H1 (cell line): ENCODE measurements around the gene ZNF486. TPM values are rescaled to one million over a fixed set of nuclear protein-coding genes. Genes with fewer than 3 reads are reported as not detected.
"Not testable (repeated sequence)": the region's sequence is repeated elsewhere in the genome, so short reads cannot be mapped to it uniquely, and the experiment has no call there.

Experiments
- CTCF ChIA-PET: fragments of 300-600 bp; sonication (Branson Sonifier 250); formaldehyde crosslinking; loops from one replicate; lab custom pipeline; 2021; ENCODE audit not compliant: partially characterized antibody; lab: Charles Lee
- POLR2A ChIA-PET: fragments of 300-600 bp; sonication (Branson Sonifier 250); formaldehyde crosslinking; loops from one replicate; lab custom pipeline; 2021; ENCODE audit warnings: inconsistent platforms; ENCODE audit not compliant: partially characterized antibody; lab: Charles Lee
- DNase-seq, 2 experiments: peaks; one replicate each; pipeline versions ENCODE4 v3.0.0 to v3.0.0-alpha.2; 2010 to 2022; ENCODE audit warnings: low spot score in 2 of 2, low read depth in 1 of 2, mixed read lengths in 1 of 2
- FAIRE-seq: peaks from 2 replicates; lab custom pipeline; 2011; peaks lifted over from hg19 to GRCh38; lab: Jason Lieb, UNC
- H2AFZ ChIP-seq: 2 replicates; pipeline ENCODE4 v1.8.1; 2012; ENCODE audit warnings: low read length, inconsistent platforms
- H2AK5ac ChIP-seq: 2 replicates; pipeline ENCODE4 v1.6.1; 2013; ENCODE audit warnings: low read depth, low read length
- H2BK120ac ChIP-seq: replicated peaks from 2 replicates; pipeline ENCODE3; 2013; ENCODE audit warnings: low read depth, low read length, inconsistent platforms
- H2BK12ac ChIP-seq: 2 replicates; pipeline ENCODE4 v1.6.1; 2013; ENCODE audit warnings: low read depth, low read length
- H2BK15ac ChIP-seq: 2 replicates; pipeline ENCODE4 v1.6.1; 2013; ENCODE audit warnings: low read length
- H2BK20ac ChIP-seq: 2 replicates; pipeline ENCODE4 v1.6.1; 2013; ENCODE audit warnings: low read length
- H2BK5ac ChIP-seq: 2 replicates; pipeline ENCODE4 v1.6.1; 2013; ENCODE audit warnings: low read depth, low read length
- H3K14ac ChIP-seq: 2 replicates; pipeline ENCODE4 v1.6.1; 2013; ENCODE audit warnings: inconsistent platforms; ENCODE audit not compliant: insufficient read length
- H3K18ac ChIP-seq: 2 replicates; pipeline ENCODE4 v1.6.1; 2013; ENCODE audit warnings: low read length; ENCODE audit errors: extremely low read depth
- H3K23ac ChIP-seq: 2 replicates; pipeline ENCODE4 v1.6.1; 2013; ENCODE audit warnings: inconsistent platforms; ENCODE audit not compliant: insufficient read length
- H3K23me2 ChIP-seq: 2 replicates; pipeline ENCODE4 v1.6.1; 2013; ENCODE audit warnings: low read depth, low read length
- H3K27ac ChIP-seq: 2 replicates; pipeline ENCODE4 v1.6.1; 2011; ENCODE audit warnings: low read depth, low read length, inconsistent platforms
- H3K27me3 ChIP-seq, 4 experiments: replicated peaks in 1 of 4; 1 replicate in 1 of 4; 2 replicates in 3 of 4; pipeline versions ENCODE4 v1.6.1 to v1.8.1; 2011 to 2013; ENCODE audit warnings: low read length in 3 of 4, mild to moderate bottlenecking in 3 of 4, inconsistent platforms in 2 of 4, mixed read lengths in 2 of 4, moderate library complexity in 1 of 4; ENCODE audit not compliant: control insufficient read depth in 3 of 4, insufficient read depth in 3 of 4; ENCODE audit errors: extremely low read depth in 1 of 4
- H3K36me3 ChIP-seq, 4 experiments: 2 replicates each; pipeline versions ENCODE4 v1.6.1 to v1.8.1; 2011 to 2013; ENCODE audit warnings: mild to moderate bottlenecking in 4 of 4, low read length in 3 of 4, moderate library complexity in 2 of 4, control low read depth in 1 of 4, inconsistent platforms in 1 of 4; ENCODE audit not compliant: insufficient read depth in 4 of 4, control insufficient read depth in 2 of 4
- H3K4ac ChIP-seq: replicated peaks from 2 replicates; pipeline ENCODE3; 2013; ENCODE audit warnings: low read length, low read depth, mixed read lengths, inconsistent platforms; ENCODE audit not compliant: insufficient read length
- H3K4me1 ChIP-seq, 4 experiments: replicated peaks in 1 of 4; 1 replicate in 1 of 4; 2 replicates in 3 of 4; pipeline versions ENCODE4 v1.6.1 to v1.8.1; 2011 to 2013; ENCODE audit warnings: low read length in 3 of 4, inconsistent platforms in 2 of 4, mixed read lengths in 1 of 4; ENCODE audit not compliant: insufficient read depth in 4 of 4, control insufficient read depth in 3 of 4
- H3K4me2 ChIP-seq, 2 experiments: 2 replicates each; pipeline versions ENCODE4 v1.6.1 to v1.8.1; 2011 to 2013; ENCODE audit warnings: low read depth in 2 of 2, low read length in 2 of 2, control low read depth in 1 of 2, inconsistent platforms in 1 of 2, mild to moderate bottlenecking in 1 of 2; ENCODE audit not compliant: insufficient read depth in 1 of 2
- H3K4me3 ChIP-seq, 4 experiments: fragments of 200-600, 300-600 bp in 1 of 4; sonication (generic), shearing (Covaris generic), sonication (Bioruptor Twin) in 1 of 4; 2 replicates each; pipeline versions ENCODE4 v1.5.1 to v1.8.1; 2011 to 2016; ENCODE audit warnings: low read length in 4 of 4, low read depth in 3 of 4, control low read depth in 2 of 4, inconsistent platforms in 2 of 4, mild to moderate bottlenecking in 2 of 4, mixed read lengths in 1 of 4, moderate library complexity in 1 of 4; ENCODE audit not compliant: insufficient read depth in 2 of 4; ENCODE audit errors: extremely low read depth in 1 of 4
- H3K56ac ChIP-seq: replicated peaks from 2 replicates; pipeline ENCODE3; 2013; ENCODE audit warnings: low read depth, mild to moderate bottlenecking, mixed read lengths, low read length, inconsistent platforms; ENCODE audit not compliant: insufficient read length
- H3K79me1 ChIP-seq: 2 replicates; pipeline ENCODE4 v1.6.1; 2013; ENCODE audit warnings: low read depth, low read length, control low read depth
- H3K79me2 ChIP-seq, 2 experiments: 2 replicates each; pipeline versions ENCODE4 v1.6.1 to v1.8.1; 2012 to 2013; ENCODE audit warnings: low read length in 2 of 2, mild to moderate bottlenecking in 2 of 2, inconsistent platforms in 1 of 2; ENCODE audit not compliant: insufficient read depth in 2 of 2, control insufficient read depth in 1 of 2
- H3K9ac ChIP-seq, 4 experiments: replicated peaks in 1 of 4; 1 replicate in 1 of 4; 2 replicates in 3 of 4; pipeline versions ENCODE4 v1.6.1 to v1.8.1; 2011 to 2013; ENCODE audit warnings: low read depth in 3 of 4, low read length in 3 of 4, control low read depth in 2 of 4, mild to moderate bottlenecking in 2 of 4, moderate library complexity in 2 of 4, inconsistent platforms in 1 of 4; ENCODE audit errors: extremely low read depth in 1 of 4
- H3K9me3 ChIP-seq, 2 experiments: 2 replicates each; pipeline versions ENCODE4 v1.6.1 to v1.8.1; 2012 to 2013; ENCODE audit warnings: mild to moderate bottlenecking in 2 of 2, moderate library complexity in 2 of 2, control low read depth in 1 of 2, inconsistent platforms in 1 of 2, low read depth in 1 of 2, low read length in 1 of 2, mixed read lengths in 1 of 2; ENCODE audit not compliant: insufficient read depth in 2 of 2
- H4K20me1 ChIP-seq, 2 experiments: replicated peaks in 1 of 2; 2 replicates each; pipeline versions ENCODE3 to v1.8.1; 2011 to 2013; ENCODE audit warnings: inconsistent platforms in 2 of 2, low read length in 2 of 2, mild to moderate bottlenecking in 1 of 2; ENCODE audit not compliant: insufficient read depth in 2 of 2, control insufficient read depth in 1 of 2
- H4K5ac ChIP-seq: 2 replicates; pipeline ENCODE4 v1.6.1; 2013; ENCODE audit warnings: low read length, low read depth, mixed read lengths, inconsistent platforms; ENCODE audit not compliant: insufficient read length
- H4K8ac ChIP-seq: 2 replicates; pipeline ENCODE4 v1.8.0; 2013; ENCODE audit warnings: mild to moderate bottlenecking, moderate library complexity, low read length, inconsistent platforms; ENCODE audit not compliant: insufficient read depth; ENCODE audit errors: extremely low read depth
- H4K91ac ChIP-seq: replicated peaks from 2 replicates; pipeline ENCODE3; 2013; ENCODE audit warnings: low read length, mixed read lengths, inconsistent platforms; ENCODE audit not compliant: insufficient read length
- ZNF274 ChIP-seq: IDR thresholded peaks from 2 replicates; pipeline ENCODE4 v1.7.0; 2012; ENCODE audit warnings: low read length, borderline replicate concordance; ENCODE audit errors: extremely low read depth
- WGBS, 2 experiments: shearing (Covaris generic) in 1 of 2; methylation state at CpG; one replicate each; pipeline versions ENCODE4 v1.1.6 to v1.1.7; 2013 to 2015; ENCODE audit warnings: low lambda C conversion rate in 2 of 2, mixed read lengths in 2 of 2, inconsistent platforms in 1 of 2, low coverage in 1 of 2, missing lambda C conversion rate in 1 of 2; ENCODE audit not compliant: insufficient replicate concordance in 2 of 2, insufficient coverage in 1 of 2, insufficient read length in 1 of 2; ENCODE audit errors: extremely low coverage in 1 of 2, missing lambda C conversion rate in 1 of 2; 5-methylcytosine and 5-hydroxymethylcytosine counted together
- polyA plus RNA-seq, 7 experiments: library from polyadenylated mRNA; depleted of rRNA in 3 of 7; stranded (reverse) in 5 of 7; unstranded in 2 of 7; fragments of >200 nt in 5 of 7; fragments of 200-250 nt in 2 of 7; gene quantifications; 1 replicate in 5 of 7; 2 replicates in 1 of 7; 4 replicates in 1 of 7; pipeline versions ENCODE4 v1.2.1 to v1.2.3, GENCODE V29; 2011 to 2013; ENCODE audit warnings: missing spikeins in 2 of 7, mixed read lengths in 2 of 7
- total RNA-seq: library from RNA; stranded (reverse); fragmentation: NEBNext Ultra II Directional; extraction: Animal tissue kit (Norgen Biotek cat#: 25700); gene quantifications from 2 replicates; pipeline ENCODE4 v1.2.1, GENCODE V29; 2021

Gene ZNF486
- total and polyA plus RNA-seq, 2 of the 8 experiments (the other 6 are each of a cell fraction or from before 2014, with no cell fraction given), result 10.7 to 23.4 TPM

DNA sequence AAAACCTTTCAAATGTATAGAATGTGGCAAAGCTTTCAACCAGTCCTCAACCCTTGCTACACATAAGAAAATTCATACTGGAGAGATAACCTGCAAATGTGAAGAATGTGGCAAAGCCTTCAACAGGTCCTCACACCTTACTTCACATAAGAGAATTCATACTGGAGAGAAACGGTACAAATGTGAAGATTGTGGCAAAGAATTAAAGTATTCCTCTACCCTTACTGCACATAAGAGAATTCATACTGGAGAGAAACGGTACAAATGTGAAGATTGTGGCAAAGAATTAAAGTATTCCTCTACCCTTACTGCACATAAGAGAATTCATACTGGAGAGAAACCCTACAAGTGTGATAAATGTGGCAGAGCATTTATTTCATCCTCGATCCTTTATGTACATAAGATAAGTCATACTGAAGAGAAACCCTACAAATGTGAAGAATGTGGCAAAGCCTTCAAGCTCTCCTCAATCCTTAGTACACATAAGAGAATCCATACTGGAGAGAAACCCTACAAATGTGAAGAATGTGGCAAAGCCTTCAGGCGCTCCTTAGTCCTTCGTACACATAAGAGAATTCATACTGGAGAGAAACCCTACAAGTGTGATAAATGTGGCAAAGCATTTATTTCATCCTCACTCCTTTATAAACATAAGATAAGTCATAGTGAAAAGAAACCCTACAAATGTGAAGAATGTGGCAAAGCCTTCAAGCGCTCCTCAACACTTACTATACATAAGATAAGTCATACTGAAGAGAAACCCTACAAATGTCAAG, 48.8 kb upstream of the ZNF486 start:
- not testable (repeated sequence) for H2BK12ac ChIP-seq, H4K91ac ChIP-seq
- H3K36me3 ChIP-seq, result peaks cover 11 to 98% (median 58%) of the 10 kb centered on the region in 4 experiments

More for the DNA sequence above, 48.8 kb upstream of the ZNF486 start:
- H2AK5ac ChIP-seq, H2BK5ac ChIP-seq, H3K56ac ChIP-seq, H3K18ac ChIP-seq, H3K79me1 ChIP-seq, DNase-seq, H2AFZ ChIP-seq, CTCF ChIA-PET, H4K20me1 ChIP-seq, H3K4ac ChIP-seq, H2BK15ac ChIP-seq, H3K27me3 ChIP-seq, H3K9ac ChIP-seq, H2BK20ac ChIP-seq, H3K4me1 ChIP-seq, H3K27ac ChIP-seq, H4K8ac ChIP-seq, H3K23me2 ChIP-seq, H3K4me2 ChIP-seq, H2BK120ac ChIP-seq, H3K79me2 ChIP-seq, H3K23ac ChIP-seq, H4K5ac ChIP-seq, H3K14ac ChIP-seq: not testable (repeated sequence)
- TF ChIP-seq ZNF274, result peak; percentile 97
- POLR2A ChIA-PET, result interaction anchor here (1.1 to 2.3 kb wide), 3 partner anchors 16 to 120 kb away, joined by 3 to 7 read pairs (median 3); partner anchors contain the start of gene ZNF90
- FAIRE-seq, result peak; percentile 13
- Histone ChIP-seq H3K9me3 (peaks cover 73 to 89% of the 10 kb centered on the region in 2 experiments), H3K4me3 (peak overlapping the region in 1 of 4 experiments; percentile 43; a peak in 1 of 8 replicates)
- WGBS, 2 experiments, result 91% methylated on average over 6 of the region's 6 CpGs; no CpG with 5 or more reads in 1 of the 2 experiments
